ENCODE data around the gene SPAG6.
A peak's percentile ranks its signal among the peaks of the same experiment; 100 is the strongest.
"Not testable (repeated sequence)": the region's sequence is repeated elsewhere in the genome, so short reads cannot be mapped to it uniquely, and the experiment has no call there.

The SPAG6 gene

GRCh38 chr10:22345301-22346095 is at the start of gene SPAG6:
Gene SPAG6 (plus strand): TSS chr10:22345496. CDS start chr10:22345612, 116 bp downstream.
- peak; percentile 29 for DNase-seq

DNA sequence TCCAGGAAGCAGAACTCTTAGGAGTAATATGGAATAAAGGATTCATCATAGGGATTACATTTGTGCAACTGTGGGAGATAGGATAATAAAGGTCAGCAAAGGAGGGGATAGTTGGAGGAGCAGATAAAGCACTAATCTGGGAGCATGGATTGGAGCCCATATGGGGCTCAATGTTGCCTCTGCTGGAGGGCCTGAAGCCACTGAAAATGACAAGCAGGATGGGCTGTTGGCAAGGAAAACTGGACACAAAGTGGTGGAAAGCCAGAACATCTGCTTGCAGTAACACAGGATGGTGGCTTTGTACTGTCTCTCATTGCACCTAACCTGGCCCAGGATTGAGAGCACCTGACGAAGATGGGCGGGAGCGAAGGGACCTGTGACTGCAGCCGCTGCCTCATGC is 44.1 kb upstream of the SPAG6 start:
- DNase-seq, result no peak

GRCh38 chr10:22303461-22303860 is 41.8 kb upstream of the SPAG6 start:
- no peak for DNase-seq

GRCh38 chr10:22305721-22306120 is 39.6 kb upstream of the SPAG6 start:
- no peak for DNase-seq

DNA sequence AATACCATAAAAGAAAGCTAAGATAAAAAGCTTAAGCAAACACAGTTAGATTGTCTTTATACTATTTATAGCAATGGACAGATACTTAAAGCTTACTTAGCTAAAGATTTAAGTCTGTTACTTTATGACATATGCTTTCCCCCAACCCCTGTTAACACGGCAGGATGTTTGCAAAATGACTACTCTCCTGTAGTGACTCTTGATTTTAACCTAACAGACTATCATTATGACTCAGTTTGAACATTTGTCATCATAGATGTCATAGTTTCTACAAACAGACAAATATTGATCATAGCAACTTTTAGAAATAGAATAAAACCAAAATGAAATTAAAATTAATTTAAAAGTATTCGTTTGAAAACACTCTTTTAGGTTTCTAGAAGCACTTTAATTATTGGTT is 36.9 kb upstream of the SPAG6 start:
- DNase-seq, result no peak

- DNase-seq, result no peak
Measured at GRCh38 chr10:22309180-22310000, 35.9 kb upstream of the SPAG6 start.

- not testable (repeated sequence) for DNase-seq
Measured at GRCh38 chr10:22310012-22310411, 35.3 kb upstream of the SPAG6 start.

DNA sequence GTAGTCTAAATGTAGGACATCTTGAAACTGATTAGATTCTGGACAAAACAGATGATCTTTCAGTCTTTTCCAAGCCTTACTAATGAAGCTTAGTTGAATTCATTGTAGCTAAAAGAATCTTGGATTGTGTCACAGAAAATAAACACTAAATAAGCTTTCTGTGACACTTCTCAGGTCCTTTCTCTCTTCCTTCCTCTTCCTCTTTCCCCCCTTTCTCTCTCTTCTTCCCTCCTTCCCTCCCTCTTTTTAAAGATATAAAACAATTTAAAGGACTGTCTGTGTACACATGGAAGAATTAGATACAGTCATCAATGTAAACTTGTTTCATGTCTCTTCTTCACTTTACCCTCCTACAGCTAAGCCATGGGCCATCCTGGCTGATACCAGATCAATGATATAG is 34.4 kb upstream of the SPAG6 start:
- DNase-seq, result no peak

GRCh38 chr10:22314852-22315251 is 30.4 kb upstream of the SPAG6 start:
- DNase-seq, result no peak

DNA sequence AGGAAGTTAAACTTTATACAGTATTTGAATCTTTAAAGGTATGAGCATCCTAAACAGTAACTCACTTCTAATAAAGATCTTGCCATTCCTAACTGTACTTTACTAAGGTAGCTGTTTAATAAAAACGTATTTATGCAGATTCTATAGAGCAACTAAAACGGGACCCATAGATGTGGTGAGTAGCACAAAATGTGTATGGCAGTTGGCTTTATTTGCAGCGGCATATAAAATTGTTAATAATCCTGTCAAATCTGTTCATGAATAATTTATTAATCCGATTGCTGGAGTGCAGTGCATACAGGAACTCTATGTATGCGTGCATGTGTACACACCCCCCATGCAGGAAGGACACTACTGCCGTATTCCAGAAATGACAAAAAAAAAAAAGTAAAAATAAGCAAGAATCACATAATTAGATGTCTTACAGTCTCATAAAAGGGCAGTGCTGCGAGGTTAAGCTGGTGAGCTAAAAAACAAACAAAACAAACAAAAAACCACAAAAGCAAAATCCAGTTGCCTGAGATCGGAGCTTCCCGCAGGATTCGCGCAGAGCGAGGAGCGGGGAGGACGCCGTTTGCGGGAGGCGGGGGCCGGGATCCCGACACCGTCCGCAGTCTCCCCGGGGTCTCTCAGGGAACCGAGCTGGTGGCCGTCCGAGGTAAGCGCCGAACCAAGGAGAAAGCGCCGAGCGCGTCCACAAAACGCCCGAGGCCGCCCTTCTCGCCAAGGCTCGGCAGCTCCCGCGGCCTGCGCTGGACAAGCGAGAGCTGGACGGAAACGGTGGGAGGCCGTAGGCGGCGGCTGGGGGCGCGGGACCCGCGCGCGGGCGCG is 29.6 kb upstream of the SPAG6 start:
- DNase-seq, result no peak

DNA sequence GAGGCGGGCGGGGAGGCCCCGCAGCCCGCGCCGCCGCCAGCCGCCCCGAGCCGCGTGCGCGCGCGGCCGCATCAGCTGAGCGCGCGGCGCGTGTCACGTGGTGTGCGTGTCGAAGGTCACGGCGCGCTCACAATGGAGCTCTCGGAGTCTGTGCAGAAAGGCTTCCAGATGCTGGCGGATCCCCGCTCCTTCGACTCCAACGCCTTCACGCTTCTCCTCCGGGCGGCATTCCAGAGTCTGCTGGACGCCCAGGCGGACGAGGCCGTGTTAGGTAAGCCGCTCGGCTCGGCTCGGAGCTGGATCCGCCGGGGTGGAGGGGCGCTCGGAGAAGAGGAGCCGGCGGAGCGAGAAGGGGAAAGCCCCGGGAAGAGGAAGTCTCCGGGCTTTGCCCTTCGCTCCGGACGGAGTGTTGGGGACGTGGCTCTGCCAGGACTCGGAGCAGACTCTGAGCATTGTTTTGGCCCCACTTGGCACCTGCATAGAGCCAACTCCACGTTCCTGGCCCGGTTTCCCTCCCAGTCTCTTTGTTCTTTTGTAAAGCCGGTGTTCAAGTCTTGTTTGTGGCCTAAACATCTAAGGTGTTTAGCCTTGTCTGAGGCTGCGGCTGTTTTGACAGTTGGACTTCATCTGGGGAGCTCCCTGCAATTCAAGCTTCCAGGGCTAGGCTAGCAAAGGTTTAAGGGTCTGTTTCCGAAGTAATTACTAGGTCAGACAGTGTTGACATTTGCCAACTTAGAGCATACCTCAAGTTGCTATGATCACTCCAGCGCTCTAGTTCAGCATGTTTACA is 28.8 kb upstream of the SPAG6 start, which contains the start of gene COMMD3:
Gene COMMD3 (plus strand): TSS at position 103 of the 790 bp plus-strand sequence. CDS start 30 bp downstream, at position 133.
- DNase-seq, result peak; percentile 77

- no peak for DNase-seq
Measured at GRCh38 chr10:22317076-22317370, 28.3 kb upstream of the SPAG6 start.

DNA sequence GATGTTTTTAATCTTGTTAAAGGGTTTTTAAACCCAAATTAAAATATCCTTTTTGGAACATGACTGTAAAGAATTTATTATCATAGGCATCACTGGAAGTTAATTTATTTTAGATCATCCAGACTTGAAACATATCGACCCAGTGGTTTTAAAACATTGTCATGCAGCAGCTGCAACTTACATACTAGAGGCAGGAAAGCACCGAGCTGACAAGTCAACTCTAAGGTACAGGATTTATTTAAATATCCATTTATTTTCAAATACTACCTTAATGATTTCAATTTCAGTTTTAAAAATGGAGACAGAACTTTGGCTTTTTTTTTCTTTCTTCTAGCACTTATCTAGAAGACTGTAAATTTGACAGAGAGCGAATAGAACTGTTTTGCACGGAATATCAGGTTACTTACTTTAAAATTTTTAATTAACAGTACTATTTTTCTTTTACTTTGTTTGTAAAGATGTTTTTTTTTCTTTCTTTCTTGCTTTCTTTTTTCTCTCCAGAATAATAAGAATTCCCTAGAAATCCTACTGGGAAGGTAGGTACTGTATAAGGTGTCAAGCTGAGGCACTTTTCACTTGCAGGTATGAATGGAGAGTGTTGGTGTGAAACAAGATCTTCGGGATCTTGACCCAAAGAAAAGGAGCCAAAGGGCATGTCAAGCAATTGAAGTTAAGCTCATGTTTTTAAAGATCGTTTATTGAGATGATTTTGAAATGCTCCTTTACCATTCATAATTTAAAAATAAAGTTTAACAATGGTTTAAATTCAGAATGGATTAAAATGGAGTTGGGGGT is 27.3 kb upstream of the SPAG6 start:
- no peak for DNase-seq

DNA sequence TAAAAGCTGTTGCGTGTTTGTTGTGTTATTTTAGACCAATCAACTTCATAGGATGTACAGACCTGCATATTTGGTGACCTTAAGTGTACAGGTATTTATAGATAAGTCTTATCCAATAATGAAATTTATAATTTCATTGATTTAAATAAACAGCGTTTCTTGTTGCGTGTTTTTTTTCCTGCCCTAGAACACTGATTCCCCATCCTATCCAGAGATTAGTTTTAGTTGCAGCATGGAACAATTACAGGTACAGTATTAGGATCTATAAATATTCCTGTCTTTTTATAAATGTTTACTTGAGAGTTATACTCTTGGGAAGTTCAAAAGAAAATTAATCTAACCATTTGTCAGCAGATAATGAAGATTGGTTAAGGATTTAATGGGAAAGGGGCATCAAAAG is 26.5 kb upstream of the SPAG6 start:
- DNase-seq, result no peak

GRCh38 chr10:22319547-22319979 is 25.7 kb upstream of the SPAG6 start:
- no peak for DNase-seq

- DNase-seq, result no peak
Measured at GRCh38 chr10:22319980-22320558, 25.2 kb upstream of the SPAG6 start.

- DNase-seq, result peak; percentile 24
Measured at GRCh38 chr10:22320591-22321155, 24.6 kb upstream of the SPAG6 start, which contains the start of gene BMI1. Gene BMI1 (plus strand): TSS chr10:22321099. CDS start chr10:22326450, 5,351 bp downstream.

- peak; percentile 26 for DNase-seq
Measured at GRCh38 chr10:22321156-22321923, 24.0 kb upstream of the SPAG6 start.

GRCh38 chr10:22321924-22322640 is 23.2 kb upstream of the SPAG6 start:
- DNase-seq, result no peak

All from MV-4-11 (cell line).